ELF-1 (cell line): Measurements from ENCODE around the gene TCF25.
"Not testable (repeated sequence)": the region's sequence is repeated elsewhere in the genome, so short reads cannot be mapped to it uniquely, and the experiment has no call there.

ENCODE experiments used
- DNase-seq: peaks from one replicate; pipeline ENCODE4 v3.0.0-alpha.2; 2016; ENCODE audit warnings: low read depth, low spot score

Gene TCF25

GRCh38 chr16:89903908-89904515, 30.6 kb downstream of the TCF25 start:
- DNase-seq = no peak

DNA sequence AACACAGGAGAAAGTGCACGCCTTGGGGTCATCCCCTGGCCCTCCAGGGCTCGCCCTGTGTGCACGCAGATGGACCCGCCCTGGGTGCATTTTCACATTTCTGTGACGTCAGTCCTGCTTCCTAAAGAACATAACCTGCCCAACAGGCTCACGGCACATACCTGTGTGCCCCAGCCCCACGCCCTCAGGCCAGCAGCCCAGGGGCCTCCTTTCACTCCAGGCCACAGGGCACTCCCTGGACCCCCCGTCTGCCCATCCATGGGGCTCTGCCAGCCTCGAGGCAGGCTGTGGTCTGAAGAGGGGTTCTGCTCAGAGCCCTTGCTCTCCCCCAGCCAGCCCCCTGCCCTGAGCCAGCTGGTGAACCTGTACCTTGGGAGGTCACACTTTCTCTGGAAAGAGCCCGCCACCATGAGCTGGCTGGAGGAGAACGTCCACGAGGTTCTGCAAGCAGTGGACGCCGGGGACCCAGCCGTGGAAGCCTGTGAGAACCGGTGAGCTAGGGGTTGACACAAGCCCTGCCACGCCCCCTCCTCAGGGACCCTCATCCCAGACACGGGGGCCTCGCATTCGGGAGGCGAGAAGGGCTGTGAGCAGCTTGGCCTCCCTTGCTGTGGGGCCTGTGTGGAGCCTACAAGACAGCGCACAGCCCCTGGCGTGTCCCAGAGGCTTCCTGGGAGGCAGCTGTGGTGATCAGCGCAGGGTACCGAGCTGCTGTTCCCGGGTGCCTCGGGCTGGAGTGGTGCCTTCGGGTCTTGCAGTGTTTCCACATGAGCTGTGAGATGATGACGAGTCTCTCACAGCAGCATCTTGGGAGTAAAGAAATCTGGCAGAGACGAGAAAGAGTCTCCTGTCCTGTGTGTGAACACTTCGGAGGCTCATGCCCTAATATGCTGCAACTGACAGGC, 31.5 kb downstream of the TCF25 start:
- DNase-seq = no peak

GRCh38 chr16:89905511-89906139, 32.2 kb downstream of the TCF25 start:
- no peak for DNase-seq

GRCh38 chr16:89906140-89907025, 33.0 kb downstream of the TCF25 start:
- DNase-seq = no peak

DNA sequence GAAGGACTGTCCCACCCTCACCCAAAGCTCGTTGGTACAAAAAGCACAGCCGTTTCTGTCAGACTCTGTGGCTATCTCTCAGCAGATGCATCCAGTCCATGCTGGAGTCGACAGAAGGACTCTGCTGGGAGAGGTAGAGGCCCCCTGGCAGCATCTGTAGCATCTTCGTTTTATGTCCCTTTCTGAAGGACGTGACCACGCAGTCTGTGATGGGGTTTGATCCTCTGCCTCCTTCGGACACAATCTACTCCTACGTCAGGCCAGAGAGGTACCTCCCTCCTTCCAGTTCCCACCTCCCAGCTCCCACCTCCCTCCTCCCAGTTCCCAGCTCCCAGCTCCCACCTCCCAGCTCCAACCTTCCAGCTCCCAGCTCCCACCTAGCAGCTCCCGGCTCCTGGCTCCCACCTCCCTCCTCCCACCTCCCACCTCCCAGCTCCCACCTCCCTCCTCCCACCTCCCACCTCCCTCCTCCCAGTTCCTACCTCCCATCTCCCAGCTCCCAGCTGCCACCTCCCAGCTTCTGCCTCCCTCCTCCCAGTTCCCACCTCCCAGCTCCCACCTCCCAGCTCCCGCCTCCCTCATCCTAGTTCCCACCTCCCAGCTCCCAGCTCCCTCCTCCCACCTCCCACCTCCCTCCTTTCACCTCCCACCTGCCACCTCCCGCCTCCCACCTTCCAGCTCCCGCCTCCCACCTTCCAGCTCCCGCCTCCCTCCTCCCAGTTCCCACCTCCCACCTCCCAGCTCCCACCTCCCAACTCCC, 33.8 kb downstream of the TCF25 start:
- DNase-seq = no peak

DNA sequence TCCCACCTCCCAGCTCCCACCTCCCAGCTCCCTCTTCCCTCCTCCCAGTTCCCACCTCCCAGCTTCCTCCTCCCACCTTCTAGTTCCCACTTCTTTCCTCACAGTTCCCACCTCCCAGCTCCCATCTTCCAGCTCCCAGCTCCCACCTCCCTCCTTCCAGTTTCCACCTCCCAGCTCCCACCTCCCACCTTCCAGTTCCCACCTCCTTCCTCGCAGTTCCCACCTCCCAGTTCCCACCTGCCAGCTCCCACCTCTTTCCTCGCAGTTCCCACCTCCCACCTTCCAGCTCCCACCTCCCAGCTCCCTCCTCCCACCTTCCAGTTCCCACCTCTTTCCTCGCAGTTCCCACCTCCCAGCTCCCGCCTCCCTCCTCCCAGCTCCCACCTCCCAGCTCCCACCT, 34.8 kb downstream of the TCF25 start:
- DNase-seq = no peak

DNA sequence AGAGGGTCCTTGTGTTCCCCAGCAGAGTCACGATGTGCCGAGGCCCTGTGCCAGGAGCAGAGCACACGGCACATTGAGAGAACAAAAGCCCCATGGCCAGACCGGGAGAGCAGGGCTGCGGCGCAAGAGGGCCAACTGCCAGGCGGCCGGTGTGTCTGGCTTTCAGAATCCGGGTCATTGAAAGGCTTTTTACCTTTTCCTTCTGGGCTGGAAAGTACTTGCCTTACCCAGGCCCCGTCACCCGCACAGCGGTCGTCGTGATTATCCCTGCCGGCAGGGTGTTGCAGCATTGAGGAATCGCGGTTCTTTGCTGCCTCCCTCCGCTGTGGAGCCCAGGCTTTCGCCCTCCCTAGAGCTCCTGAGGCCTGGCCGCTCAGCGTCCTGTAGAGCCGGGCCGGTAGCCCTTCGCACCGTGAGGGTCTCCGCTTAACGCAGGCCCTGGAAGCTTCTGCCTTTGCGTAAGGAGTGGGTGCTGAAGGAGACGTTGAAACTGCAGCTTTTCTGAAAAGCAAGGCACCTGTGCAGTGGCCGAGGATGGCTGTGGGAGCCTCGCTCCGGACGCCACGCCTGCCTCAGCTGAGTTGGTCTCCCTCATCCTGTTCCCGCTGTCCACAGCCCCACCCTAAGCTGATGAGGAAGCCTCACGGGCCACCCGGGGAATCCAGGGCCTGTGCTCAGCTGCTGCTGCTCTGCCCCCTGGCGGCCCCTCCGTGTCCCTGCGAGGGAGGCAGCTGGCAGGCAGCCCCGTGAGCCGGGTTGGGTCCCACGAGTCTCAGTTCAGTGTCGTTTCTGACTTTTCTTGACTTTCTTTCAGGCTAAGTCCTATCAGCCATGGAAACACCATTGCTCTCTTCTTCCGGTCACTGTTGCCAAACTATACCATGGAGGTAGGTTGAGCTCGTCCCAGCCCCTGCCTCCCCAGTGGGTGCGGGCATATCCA, 36.7 kb downstream of the TCF25 start:
- DNase-seq = peak; percentile 82

- DNase-seq = no peak
These were observed 37.4 kb downstream of the TCF25 start for GRCh38 chr16:89910717-89911354.

GRCh38 chr16:89911375-89911774, 38.0 kb downstream of the TCF25 start:
- no peak for DNase-seq

GRCh38 chr16:89912143-89912542, 38.8 kb downstream of the TCF25 start:
- no peak for DNase-seq

GRCh38 chr16:89912627-89913026, 39.2 kb downstream of the TCF25 start:
- no peak for DNase-seq

DNA sequence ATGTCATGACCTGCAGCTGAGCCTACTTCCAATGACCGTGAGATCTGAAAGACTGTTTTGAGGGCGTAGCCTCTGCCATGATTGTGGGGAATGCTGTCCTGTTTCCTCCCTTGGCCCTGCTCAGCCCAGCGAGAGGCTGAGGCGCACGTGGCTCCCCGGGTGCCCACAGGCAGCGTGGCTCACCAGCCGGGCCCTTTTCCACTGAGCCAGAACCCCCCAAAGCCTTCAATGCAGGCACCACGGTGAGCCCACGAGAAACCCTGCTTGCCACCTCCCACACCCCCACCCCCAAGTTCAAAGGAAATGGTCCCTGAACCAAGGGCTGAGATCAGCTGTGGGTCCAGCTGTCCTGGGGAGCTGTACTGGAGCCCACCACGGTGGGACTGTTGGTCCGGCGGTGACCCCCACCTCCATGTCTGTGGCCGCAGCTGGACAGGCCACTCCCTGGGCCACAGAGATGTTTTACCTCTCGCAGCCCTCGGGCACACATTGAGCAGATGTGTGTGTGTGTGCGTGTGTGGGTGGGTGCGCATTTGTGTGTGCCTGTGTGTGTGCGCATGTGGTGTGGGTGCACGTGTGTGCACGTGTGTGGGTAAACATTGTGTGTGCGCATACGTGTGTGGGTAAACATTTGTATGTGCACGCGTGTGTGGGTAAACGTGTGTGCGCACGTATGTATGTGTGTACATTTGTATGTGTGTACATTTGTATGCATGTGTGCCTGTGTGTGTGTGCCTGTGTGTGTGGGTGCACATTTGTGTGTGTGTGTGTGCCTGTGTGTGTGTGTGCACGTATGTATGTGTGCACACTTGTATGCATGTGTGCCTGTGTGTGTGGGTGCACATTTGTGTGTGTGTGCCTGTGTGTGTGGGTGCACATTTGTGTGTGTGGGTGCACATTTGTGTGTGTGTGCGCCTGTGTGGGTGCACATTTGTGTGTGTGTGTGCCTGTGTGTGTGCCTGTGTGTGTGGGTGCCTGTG, 40.3 kb downstream of the TCF25 start:
- no peak for DNase-seq

GRCh38 chr16:89914642-89915285, 41.4 kb downstream of the TCF25 start:
- not testable (repeated sequence) for DNase-seq

GRCh38 chr16:89915303-89916232, 42.2 kb downstream of the TCF25 start:
- no peak for DNase-seq

- peak; percentile 92 for DNase-seq
These were observed 44.5 kb downstream of the TCF25 start for GRCh38 chr16:89917773-89918452.
